K562 (cell line): Measurements from ENCODE around the gene RBM46. TPM values are rescaled to one million over a fixed set of nuclear protein-coding genes. Genes with fewer than 3 reads are reported as not detected.

Experiments used
- ATAC-seq: fragments of 200-7000 bp; cut with Tn5 transposase; 3 replicates; pipeline ENCODE4 v1.9.1; 2020; ENCODE audit warnings: moderate library complexity
- BruUV-seq: library from RNA; stranded (reverse); fragments of 400-500 nt; replicated peaks from 2 replicates; lab custom pipeline; 2021; lab: Mats Ljungman, UMichigan
- CTCF ChIA-PET: fragments of 300-600 bp; formaldehyde crosslinking; extraction: SDS; loops from one replicate; lab custom pipeline; 2021; ENCODE audit warnings: low intra/inter-chr PET ratio; lab: Yijun Ruan, JAX
- POLR2A ChIA-PET: fragments of 300-600, 350-650 bp; sonication (Branson Sonifier 250); formaldehyde crosslinking; extraction: SDS; loops from one replicate; lab custom pipeline; 2021; ENCODE audit warnings: antibody characterized with exemption, inconsistent platforms; lab: Yijun Ruan, JAX
- DNase-seq, 4 experiments: peaks; one replicate each; pipeline versions ENCODE4 v3.0.0 to v3.0.0-alpha.2; 2011 to 2018; ENCODE audit warnings: low spot score in 3 of 4, mixed read lengths in 3 of 4; ENCODE audit errors: extremely low read depth in 1 of 4
- FAIRE-seq: peaks from 2 replicates; lab custom pipeline; 2011; peaks lifted over from hg19 to GRCh38; lab: Jason Lieb, UNC
- H2AFZ ChIP-seq: 2 replicates; pipeline ENCODE4 v1.6.0; 2011; ENCODE audit warnings: low read depth, low read length, control low read depth, inconsistent platforms
- H3K27ac ChIP-seq: fragments of 200-600 bp; 3 replicates; pipeline ENCODE4 v1.8.0; 2011; ENCODE audit warnings: low read depth, mild to moderate bottlenecking, control low read depth, inconsistent platforms, low read length, moderate library complexity, mixed read lengths; ENCODE audit errors: extremely low read depth
- H3K27me3 ChIP-seq, 2 experiments: fragments of 300-600 bp in 1 of 2; 2 replicates in 1 of 2; 3 replicates in 1 of 2; pipeline versions ENCODE4 v1.6.0 to v1.8.0; 2011; ENCODE audit warnings: inconsistent platforms in 2 of 2, low read length in 2 of 2, mild to moderate bottlenecking in 1 of 2, mixed read lengths in 1 of 2, moderate library complexity in 1 of 2; ENCODE audit not compliant: control insufficient read depth in 2 of 2, insufficient read depth in 2 of 2
- H3K36me3 ChIP-seq: fragments of 300-600 bp; 3 replicates; pipeline ENCODE4 v1.8.0; 2011; ENCODE audit warnings: mild to moderate bottlenecking, low read length, inconsistent platforms; ENCODE audit not compliant: control insufficient read depth, insufficient read depth
- H3K4me1 ChIP-seq, 2 experiments: fragments of 200-600 bp in 1 of 2; replicated peaks in 1 of 2; 2 replicates in 1 of 2; 3 replicates in 1 of 2; pipeline versions ENCODE4 v1.5.1 to v1.8.0; 2011; ENCODE audit warnings: inconsistent platforms in 2 of 2, low read length in 2 of 2, mild to moderate bottlenecking in 1 of 2, mixed read lengths in 1 of 2, moderate library complexity in 1 of 2; ENCODE audit not compliant: control insufficient read depth in 2 of 2, insufficient read depth in 2 of 2
- H3K4me2 ChIP-seq: 2 replicates; pipeline ENCODE4 v1.6.1; 2011; ENCODE audit warnings: low read length, control low read depth, inconsistent platforms, mixed read lengths; ENCODE audit not compliant: insufficient read depth
- H3K4me3 ChIP-seq: fragments of 200-600 bp; sonication (generic), shearing (Covaris generic); 2 replicates; pipeline ENCODE4 v1.5.1; 2016; ENCODE audit warnings: control low read depth, inconsistent platforms
- H3K79me2 ChIP-seq: fragments of 200-600 bp; 3 replicates; pipeline ENCODE4 v1.8.0; 2011; ENCODE audit warnings: low read length, inconsistent platforms; ENCODE audit not compliant: control insufficient read depth, insufficient read depth
- H3K9ac ChIP-seq, 2 experiments: 2 replicates each; pipeline versions ENCODE4 v1.6.0 to v1.6.1; 2011; ENCODE audit warnings: low read depth in 2 of 2, low read length in 2 of 2, control low read depth in 1 of 2, inconsistent platforms in 1 of 2, mild to moderate bottlenecking in 1 of 2, mixed read lengths in 1 of 2; ENCODE audit not compliant: insufficient read depth in 1 of 2
- H3K9me1 ChIP-seq: one replicate; pipeline ENCODE4 v1.6.0; 2011; ENCODE audit warnings: inconsistent platforms, mild to moderate bottlenecking, low read length, moderate library complexity; ENCODE audit not compliant: control insufficient read depth, insufficient read depth
- H3K9me3 ChIP-seq: replicated peaks from 2 replicates; pipeline ENCODE4 v1.5.1; 2011; ENCODE audit warnings: low read depth, low read length, inconsistent platforms; ENCODE audit not compliant: control insufficient read depth, insufficient read depth
- H4K20me1 ChIP-seq: replicated peaks from 2 replicates; pipeline ENCODE4 v1.6.1; 2011; ENCODE audit warnings: low read length, inconsistent platforms, mixed read lengths; ENCODE audit not compliant: control insufficient read depth, insufficient read depth
- COPS2 ChIP-seq: fragments of 450-650 bp; conservative IDR thresholded peaks from 2 replicates; pipeline ENCODE4 v1.6.1; 2016; ENCODE audit warnings: mild to moderate bottlenecking, moderate library complexity
- MAX ChIP-seq: sonication (generic); formaldehyde crosslinking; IDR thresholded peaks from 2 replicates; pipeline ENCODE4 v1.9.0; 2022; ENCODE audit warnings: mild to moderate bottlenecking, missing genetic modification reagents
- RFX5 ChIP-seq: IDR thresholded peaks from 2 replicates; pipeline ENCODE4 v1.6.1; 2011; ENCODE audit warnings: low read depth, mild to moderate bottlenecking, improper control_type of control experiment, low read length
- in situ Hi-C: fragments of 300-500 bp; cut with MboI; formaldehyde crosslinking; loops from 4 replicates; pipeline ENCODE4 v1.15.0; 2018; ENCODE audit warnings: inconsistent platforms, mixed read lengths
- intact Hi-C: fragments of 100-400 bp; cut with micrococcal nuclease; formaldehyde crosslinking; loops from 2 replicates; pipeline ENCODE4 v1.14.2; 2022
- polyA plus RNA-seq, 8 experiments: library from polyadenylated mRNA; depleted of rRNA in 4 of 8; stranded (reverse) in 5 of 8; unstranded in 3 of 8; fragments of >200 nt; fragmentation: Nextera tagmentation in 2 of 8; fragmentation: Illumina TruSeq in 1 of 8; extraction: Ambion mirVana in 2 of 8; extraction: Trizol in 1 of 8; gene quantifications; 2 replicates each; pipeline versions ENCODE4 v1.2.1 to v1.2.3, GENCODE V29; 2011 to 2014; ENCODE audit warnings: inconsistent platforms in 1 of 8, missing spikeins in 1 of 8
- total RNA-seq, 7 experiments: library from RNA; depleted of rRNA in 6 of 7; stranded (reverse); fragments of >200 nt in 6 of 7; fragmentation: Illumina TruSeq in 2 of 7; extraction: Trizol in 2 of 7; gene quantifications; 2 replicates each; pipeline versions ENCODE4 v1.2.1 to v1.2.3, GENCODE V29; 2011 to 2021; ENCODE audit warnings: low replicate concordance in 1 of 7
- TF ChIP-seq, protein P1 (sequence below): sonication (generic); formaldehyde crosslinking; IDR thresholded peaks from 2 replicates; pipeline ENCODE4 v1.8.0; 2023; ENCODE audit warnings: missing genetic modification reagents, mild to moderate bottlenecking, borderline replicate concordance

The RBM46 gene
- total and polyA plus RNA-seq, 9 of the 15 experiments (the other 6 are each of a cell fraction or from before 2014, with no cell fraction given) = 0.04 TPM; not detected in 8

DNA sequence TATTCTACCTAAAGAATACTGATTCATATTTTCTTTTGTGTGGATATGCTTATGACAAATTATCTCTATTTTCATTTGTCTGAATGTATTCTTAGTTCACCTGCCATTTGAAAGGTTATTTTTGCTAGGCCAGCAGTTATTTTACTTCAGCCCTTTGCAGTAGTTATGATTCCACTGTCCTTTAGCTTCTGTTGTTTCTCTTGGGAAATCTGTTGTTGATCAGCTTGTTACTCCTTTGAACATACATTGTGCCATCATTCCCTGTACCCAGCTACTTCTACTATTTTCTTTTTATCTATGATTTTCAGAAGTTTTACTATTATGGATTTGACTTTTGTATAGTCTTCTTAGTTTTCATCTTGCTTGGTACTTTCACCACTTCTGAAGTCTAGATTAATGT lies 37.2 kb downstream of the RBM46 start:
- FAIRE-seq = no peak
- in situ Hi-C loops = loop anchor here (25.0 kb wide), 1 partner anchor 544 kb away; no protein-coding TSS in a partner anchor
- no peaks in the 10 kb centered on the region for H3K79me2 ChIP-seq
- no TSS peak for BruUV-seq
- H3K9ac ChIP-seq = no peak overlapping the region
- ChIA-PET CTCF (no interaction called here), POLR2A (no interaction called here)
- no peaks in the 10 kb centered on the region for H3K9me1 ChIP-seq
- no peaks in the 10 kb centered on the region for H4K20me1 ChIP-seq
- no peak overlapping the region for H3K27ac ChIP-seq
- TF ChIP-seq COPS2 (no peak), MAX (CRISPR knock-in tag) (no peak), RFX5 (no peak)
- TF ChIP-seq, protein P1, sequence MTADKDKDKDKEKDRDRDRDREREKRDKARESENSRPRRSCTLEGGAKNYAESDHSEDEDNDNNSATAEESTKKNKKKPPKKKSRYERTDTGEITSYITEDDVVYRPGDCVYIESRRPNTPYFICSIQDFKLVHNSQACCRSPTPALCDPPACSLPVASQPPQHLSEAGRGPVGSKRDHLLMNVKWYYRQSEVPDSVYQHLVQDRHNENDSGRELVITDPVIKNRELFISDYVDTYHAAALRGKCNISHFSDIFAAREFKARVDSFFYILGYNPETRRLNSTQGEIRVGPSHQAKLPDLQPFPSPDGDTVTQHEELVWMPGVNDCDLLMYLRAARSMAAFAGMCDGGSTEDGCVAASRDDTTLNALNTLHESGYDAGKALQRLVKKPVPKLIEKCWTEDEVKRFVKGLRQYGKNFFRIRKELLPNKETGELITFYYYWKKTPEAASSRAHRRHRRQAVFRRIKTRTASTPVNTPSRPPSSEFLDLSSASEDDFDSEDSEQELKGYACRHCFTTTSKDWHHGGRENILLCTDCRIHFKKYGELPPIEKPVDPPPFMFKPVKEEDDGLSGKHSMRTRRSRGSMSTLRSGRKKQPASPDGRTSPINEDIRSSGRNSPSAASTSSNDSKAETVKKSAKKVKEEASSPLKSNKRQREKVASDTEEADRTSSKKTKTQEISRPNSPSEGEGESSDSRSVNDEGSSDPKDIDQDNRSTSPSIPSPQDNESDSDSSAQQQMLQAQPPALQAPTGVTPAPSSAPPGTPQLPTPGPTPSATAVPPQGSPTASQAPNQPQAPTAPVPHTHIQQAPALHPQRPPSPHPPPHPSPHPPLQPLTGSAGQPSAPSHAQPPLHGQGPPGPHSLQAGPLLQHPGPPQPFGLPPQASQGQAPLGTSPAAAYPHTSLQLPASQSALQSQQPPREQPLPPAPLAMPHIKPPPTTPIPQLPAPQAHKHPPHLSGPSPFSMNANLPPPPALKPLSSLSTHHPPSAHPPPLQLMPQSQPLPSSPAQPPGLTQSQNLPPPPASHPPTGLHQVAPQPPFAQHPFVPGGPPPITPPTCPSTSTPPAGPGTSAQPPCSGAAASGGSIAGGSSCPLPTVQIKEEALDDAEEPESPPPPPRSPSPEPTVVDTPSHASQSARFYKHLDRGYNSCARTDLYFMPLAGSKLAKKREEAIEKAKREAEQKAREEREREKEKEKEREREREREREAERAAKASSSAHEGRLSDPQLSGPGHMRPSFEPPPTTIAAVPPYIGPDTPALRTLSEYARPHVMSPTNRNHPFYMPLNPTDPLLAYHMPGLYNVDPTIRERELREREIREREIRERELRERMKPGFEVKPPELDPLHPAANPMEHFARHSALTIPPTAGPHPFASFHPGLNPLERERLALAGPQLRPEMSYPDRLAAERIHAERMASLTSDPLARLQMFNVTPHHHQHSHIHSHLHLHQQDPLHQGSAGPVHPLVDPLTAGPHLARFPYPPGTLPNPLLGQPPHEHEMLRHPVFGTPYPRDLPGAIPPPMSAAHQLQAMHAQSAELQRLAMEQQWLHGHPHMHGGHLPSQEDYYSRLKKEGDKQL = no peak
- H3K27me3 ChIP-seq = no peaks in the 10 kb centered on the region
- H3K4me1 ChIP-seq = no peaks in the 10 kb centered on the region
- H3K4me3 ChIP-seq = no peak overlapping the region
- no peak for DNase-seq
- no peak overlapping the region for H3K4me2 ChIP-seq
- no peaks in the 10 kb centered on the region for H3K36me3 ChIP-seq
- H2AFZ ChIP-seq = no peak overlapping the region
- no peak for ATAC-seq
- intact Hi-C loops = no loop called here
- no peaks in the 10 kb centered on the region for H3K9me3 ChIP-seq
